ENCODE measurements around the gene HIVEP3.

HIVEP3 gene

GRCh38 chr1:41663671-41664400, 254.9 kb downstream of the HIVEP3 start:
- DNase-seq = peak in 3 of 4 experiments; percentile 46 to 53 (median 52)

GRCh38 chr1:41662765-41663437, 255.8 kb downstream of the HIVEP3 start:
- peak; percentile 36 to 65 (median 48) for DNase-seq

GRCh38 chr1:41662061-41662764, 256.5 kb downstream of the HIVEP3 start:
- peak; percentile 81 to 95 (median 91) for DNase-seq

GRCh38 chr1:41661428-41662060, 257.2 kb downstream of the HIVEP3 start:
- peak; percentile 35 to 68 (median 61) for DNase-seq

GRCh38 chr1:41660570-41661427, 257.9 kb downstream of the HIVEP3 start:
- peak in 1 of 4 experiments; percentile 32 for DNase-seq

- no peak for DNase-seq
Measured at GRCh38 chr1:41659903-41660302, 258.8 kb downstream of the HIVEP3 start.

GRCh38 chr1:41659159-41659495, 259.6 kb downstream of the HIVEP3 start:
- peak in 1 of 4 experiments; percentile 1 for DNase-seq

- DNase-seq = peak; percentile 72 to 89 (median 88)
Measured at GRCh38 chr1:41658431-41659158, 260.1 kb downstream of the HIVEP3 start.

GRCh38 chr1:41657679-41658295, 260.9 kb downstream of the HIVEP3 start:
- DNase-seq = peak in 1 of 4 experiments; percentile 24

GRCh38 chr1:41656825-41657500, 261.8 kb downstream of the HIVEP3 start:
- DNase-seq = peak in 3 of 4 experiments; percentile 39 to 57 (median 45)

GRCh38 chr1:41656068-41656467, 262.7 kb downstream of the HIVEP3 start:
- DNase-seq = peak; percentile 57 to 80 (median 74)

- DNase-seq = peak in 1 of 4 experiments; percentile 1
Measured at GRCh38 chr1:41655632-41656031, 263.1 kb downstream of the HIVEP3 start.

- no peak for DNase-seq
Measured at GRCh38 chr1:41653574-41653973, 265.1 kb downstream of the HIVEP3 start.

GRCh38 chr1:41652384-41653265, 266.1 kb downstream of the HIVEP3 start:
- DNase-seq = peak in 1 of 4 experiments; percentile 23

- peak; percentile 70 to 82 (median 79) for DNase-seq
Measured at GRCh38 chr1:41650028-41650880, 268.5 kb downstream of the HIVEP3 start.

- DNase-seq = no peak
Measured at GRCh38 chr1:41649396-41650027, 269.2 kb downstream of the HIVEP3 start.

- no peak for DNase-seq
Measured at GRCh38 chr1:41648844-41649243, 269.9 kb downstream of the HIVEP3 start.

All from suppressor macrophage (primary cell).